Stimulated activated CD8-positive, alpha-beta memory T cell treated with anti-CD3 and anti-CD28 coated beads, Interleukin-12 subunit alpha, Interleukin-12 subunit beta, amount 100 ng/mL, for 24 hours (primary cell): ENCODE measurements around the gene SLC9A9.
"Not testable (repeated sequence)": the region's sequence is repeated elsewhere in the genome, so short reads cannot be mapped to it uniquely, and the experiment has no call there.

Experiments
- DNase-seq: peaks from one replicate; pipeline ENCODE4 v3.0.0-alpha.2; 2020; ENCODE audit errors: extremely low read depth

The SLC9A9 gene

DNA sequence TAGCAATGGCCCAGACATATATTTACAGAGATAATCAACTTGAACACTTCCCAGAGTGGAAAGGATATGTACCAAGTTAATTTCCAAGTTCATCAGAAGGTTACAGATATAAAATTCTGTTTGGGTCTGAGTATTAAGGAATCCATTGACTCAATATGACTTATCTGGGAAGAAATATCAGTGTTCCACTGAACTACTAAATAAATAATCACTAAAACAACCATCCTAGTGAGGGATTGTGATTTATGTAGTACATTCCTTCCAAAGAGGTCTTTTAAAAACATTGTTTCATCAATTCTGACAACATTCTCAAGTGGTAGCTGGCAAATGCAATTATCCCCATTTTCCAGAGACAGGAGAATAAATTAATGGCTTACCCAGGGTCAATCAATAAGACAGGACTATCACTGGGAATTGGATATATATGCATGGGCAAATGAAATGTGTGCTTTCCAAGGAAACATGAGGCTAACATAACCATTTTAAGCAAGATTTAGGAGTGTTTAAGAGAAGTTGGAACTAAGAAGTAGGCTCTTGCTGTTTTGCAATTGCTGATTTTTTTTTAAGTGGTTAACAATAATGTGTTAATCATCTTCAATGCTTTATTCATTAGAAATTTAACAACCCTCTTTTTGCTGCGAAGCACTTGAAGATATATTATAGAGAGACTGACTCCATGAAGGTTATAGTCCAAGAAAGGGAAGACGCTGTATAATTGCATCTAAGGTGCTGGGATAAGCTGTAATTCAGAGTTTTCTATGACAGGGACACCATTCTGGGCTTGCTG lies 37.9 kb downstream of the SLC9A9 start:
- DNase-seq: no peak

DNA sequence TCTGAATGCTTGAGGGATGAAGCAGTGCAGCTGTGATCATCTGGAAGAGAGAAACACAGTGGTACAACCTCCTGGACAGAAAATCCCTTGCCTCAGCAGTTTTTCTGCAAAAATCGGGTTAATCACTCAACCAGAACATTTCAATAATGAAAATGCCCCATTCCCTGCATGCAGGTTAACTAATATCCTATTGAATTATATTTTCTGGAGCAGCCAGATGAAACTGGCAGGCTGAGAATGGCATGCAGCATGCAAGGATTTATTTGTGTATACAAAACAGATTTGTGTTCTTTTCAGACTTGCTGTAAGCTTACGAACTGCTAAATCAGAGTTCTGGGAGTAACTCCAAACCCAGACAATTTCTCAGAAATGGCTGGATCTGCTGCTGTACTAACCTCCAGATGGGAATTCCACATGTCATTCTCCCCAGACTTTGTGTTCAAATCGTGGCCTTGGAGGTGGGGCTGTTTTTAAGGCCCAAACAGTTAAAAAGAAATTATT lies 39.1 kb downstream of the SLC9A9 start:
- no peak for DNase-seq

DNA sequence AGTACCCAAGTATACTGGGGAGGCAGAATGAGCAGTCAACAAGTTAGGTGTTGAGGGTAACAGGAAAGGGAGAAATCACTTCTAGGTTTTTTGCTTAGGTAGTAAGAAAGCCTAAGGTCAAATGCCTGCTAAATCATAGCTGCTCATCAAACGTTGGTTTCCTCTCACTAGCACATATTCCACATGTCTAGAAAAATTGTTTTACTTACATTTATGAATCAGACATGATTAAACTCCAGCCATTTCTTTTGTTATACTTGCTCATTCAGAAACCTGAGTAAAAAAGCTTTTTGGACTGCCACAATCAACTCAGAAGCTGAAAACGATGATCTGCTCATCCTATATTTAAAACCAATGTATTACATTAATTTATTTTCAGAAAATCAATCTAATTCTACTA lies 40.2 kb downstream of the SLC9A9 start:
- no peak for DNase-seq

DNA sequence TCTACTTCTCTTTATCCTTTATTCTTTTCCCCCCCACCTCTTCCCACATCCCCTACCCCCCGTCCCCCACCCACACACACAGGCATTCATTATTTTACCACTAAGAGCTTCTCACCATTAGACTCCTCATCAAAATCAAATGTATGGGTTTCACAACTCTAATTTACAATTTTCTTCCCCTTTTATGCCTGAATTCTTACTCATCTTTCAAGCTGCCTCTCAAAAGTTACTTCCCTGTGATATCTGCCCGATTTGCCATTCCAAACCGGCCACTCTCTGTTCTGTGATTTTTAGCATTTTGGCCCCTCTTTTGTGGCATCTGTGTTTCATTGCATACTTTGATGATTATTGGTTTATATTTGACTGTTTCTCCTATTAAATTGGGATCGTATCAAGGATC lies 42.2 kb downstream of the SLC9A9 start:
- DNase-seq: no peak

DNA sequence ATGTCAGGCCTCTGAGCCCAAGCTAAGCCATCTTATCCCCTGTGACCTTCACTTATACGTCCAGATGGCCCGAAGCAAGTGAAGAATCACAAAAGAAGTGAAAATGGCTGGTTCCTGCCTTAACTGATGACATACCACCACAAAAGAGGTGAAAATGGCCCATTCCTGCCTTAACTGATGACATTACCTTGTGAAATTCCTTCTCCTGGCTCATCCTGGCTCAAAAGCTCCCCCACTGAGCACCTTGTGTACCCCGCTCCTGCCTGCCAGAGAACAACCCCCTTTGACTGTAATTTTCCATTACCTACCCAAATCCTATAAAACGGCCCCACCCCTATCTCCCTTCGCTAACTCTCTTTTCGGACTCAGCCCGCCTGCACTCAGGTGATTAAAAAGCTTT lies 42.8 kb downstream of the SLC9A9 start:
- DNase-seq: not testable (repeated sequence)

DNA sequence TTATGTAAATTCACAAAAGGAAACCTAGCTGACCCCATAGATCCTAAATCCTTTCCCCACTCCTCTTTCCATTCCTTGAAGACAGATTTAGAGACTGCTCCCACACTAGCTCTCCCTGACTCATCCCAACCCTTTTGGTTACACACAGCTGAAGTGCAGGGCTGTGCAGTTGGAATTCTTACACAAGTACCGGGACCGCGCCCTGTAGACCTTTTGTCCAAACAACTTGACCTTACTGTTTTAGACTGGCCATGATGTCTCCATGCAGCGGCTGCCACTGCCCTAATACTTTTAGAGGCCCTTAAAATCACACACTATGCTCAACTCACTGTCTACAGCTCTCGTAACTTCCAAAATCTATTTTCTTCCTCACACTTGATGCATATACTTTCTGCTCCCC lies 47.2 kb downstream of the SLC9A9 start:
- DNase-seq: not testable (repeated sequence)

DNA sequence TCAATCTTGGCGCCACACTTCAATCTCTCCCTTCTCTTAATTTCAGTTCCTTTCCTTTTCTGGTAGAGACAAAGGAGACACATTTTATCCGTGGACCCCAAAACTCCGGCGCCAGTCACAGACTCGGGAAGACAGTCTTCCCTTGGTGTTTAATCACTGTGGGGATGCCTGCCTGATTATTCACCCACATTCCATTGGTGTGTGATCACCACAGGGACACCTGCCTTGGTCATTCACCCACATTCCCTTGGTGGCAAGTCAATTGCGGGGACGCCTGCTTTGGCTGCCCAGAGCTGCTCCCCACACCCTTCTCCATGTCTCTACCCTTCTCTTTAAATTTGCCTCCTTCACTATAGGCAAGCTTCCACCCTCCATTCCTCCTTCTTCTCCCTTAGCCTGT lies 50.1 kb downstream of the SLC9A9 start:
- not testable (repeated sequence) for DNase-seq

DNA sequence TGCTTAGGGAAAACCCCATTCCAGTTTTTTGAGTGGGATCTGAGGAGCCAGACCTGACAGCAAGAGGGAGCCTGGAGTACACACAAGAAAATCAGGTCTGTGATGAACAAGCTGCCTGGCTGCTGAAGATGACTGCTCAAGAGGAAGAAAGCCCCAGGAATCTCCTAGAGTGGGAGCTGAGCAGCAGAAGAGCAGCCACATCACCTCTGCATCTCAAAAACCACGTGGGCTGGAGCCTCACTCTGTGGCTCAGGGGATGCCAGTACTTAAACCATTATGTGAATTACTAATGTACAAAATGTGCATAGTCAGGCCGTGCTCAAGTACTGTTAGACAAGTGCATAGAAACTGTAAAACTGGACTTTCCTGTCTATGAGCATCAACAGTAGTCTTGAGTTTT lies 52.4 kb downstream of the SLC9A9 start:
- DNase-seq: no peak

DNA sequence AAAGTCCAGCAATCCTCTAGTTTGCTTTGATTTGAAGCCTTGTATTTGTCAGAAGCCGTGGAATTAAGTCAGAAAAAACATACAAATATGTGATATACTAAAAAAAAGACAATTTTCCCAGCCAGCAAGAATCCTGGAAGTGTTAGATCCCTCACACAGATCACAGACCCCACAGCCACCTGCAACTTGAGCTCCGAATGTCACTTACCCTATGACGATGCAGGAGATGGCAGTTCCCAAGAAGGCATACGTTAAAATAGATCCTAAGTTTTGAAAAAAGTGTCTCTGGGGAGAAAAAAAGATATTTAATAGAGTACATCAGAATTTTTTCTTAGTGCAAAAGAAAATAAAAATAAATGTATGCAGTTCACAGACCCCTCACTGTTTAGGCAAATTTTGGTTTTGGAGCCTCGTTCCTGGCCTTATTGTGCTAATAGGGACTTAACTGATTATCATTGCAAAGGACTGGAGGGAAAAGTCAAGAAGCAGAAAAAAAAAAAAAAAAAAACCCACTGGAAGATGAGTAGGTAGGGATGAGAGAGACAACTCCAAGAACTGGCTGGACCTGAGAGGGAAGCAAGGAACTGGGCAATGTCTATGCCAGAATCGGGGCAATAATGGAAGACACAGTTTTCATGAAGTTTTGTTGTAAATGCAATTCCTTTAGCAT lies 53.3 kb downstream of the SLC9A9 start:
- no peak for DNase-seq

DNA sequence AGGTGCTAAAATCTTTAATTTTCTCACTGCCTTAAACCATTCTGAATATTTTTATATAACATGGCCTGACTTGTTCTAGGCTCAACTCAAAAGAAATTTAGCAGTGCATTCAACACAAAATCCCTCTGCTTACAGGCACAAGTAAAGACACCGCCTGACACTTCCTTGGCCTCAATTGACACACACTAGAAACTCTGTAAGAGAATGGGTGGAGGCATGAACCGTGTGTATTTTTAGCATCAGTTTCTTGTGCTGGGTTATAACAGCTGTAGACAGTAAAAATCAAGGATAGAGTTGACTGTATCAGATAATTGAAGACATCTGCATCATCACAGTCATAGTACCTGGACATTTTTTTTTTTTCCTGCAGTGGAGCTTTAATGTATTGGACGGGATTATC lies 54.3 kb downstream of the SLC9A9 start:
- DNase-seq: no peak

DNA sequence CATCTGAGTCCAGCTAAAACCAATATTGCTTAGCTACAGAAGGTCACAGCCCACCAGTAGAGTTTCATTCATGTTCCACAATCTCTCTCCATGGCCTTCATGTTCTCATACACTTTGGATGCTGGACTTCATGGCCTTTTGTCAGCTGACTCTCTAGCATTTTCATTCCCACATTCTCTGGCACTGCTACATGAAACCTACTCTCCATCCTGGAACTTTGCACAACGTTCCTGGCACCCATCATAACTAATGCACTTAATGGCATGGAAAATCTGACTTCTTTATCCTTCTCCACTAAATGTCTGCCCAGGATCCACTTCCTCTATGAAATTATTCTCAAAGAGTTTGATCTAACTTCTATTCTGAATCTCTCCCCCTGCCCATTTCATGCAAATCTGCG lies 56.9 kb downstream of the SLC9A9 start:
- DNase-seq: no peak

DNA sequence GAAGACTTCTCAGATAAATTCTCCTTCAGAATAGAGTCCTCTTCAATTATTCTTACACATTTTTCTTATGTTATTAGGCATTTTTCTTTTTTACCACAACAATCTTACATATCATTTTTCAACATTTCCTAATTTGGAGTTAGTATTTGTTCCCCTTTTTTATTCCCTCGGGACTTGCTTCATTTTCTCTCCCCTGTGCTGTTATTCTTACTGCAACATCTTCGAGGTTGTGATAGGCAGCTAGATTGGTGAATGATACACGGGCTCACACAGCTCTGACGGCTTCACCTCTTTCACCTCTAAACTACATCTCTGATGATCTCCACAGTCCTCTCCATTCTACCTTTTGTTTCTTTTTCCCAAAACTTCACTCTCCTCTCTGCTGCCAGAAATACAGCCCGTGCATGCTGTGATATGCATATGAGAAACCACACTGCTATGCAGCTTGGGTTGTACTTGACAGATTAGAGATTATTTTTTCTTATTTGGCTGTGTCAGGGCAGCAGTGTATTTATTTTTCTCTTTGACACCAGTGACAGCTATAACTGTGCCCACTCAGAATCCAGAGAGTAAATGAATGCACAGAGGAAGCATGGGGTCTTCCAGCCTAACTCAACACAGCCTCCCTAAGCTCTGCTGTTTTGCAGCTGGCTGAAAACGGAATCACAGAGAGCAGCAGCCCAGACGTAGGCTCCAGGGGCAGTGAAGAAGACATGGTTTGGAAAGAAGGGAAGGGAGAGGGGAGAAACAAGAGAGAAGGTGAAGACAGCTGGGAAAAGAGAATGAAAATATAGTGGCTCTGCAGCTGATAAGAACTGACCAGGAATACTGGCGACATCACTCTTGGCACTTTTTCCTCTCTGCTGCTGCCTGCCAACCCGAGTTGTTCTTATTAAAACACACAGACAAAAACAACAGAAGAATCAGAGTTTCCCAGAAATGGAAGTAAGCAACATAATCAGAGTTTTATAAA lies 61.8 kb downstream of the SLC9A9 start:
- DNase-seq: no peak

DNA sequence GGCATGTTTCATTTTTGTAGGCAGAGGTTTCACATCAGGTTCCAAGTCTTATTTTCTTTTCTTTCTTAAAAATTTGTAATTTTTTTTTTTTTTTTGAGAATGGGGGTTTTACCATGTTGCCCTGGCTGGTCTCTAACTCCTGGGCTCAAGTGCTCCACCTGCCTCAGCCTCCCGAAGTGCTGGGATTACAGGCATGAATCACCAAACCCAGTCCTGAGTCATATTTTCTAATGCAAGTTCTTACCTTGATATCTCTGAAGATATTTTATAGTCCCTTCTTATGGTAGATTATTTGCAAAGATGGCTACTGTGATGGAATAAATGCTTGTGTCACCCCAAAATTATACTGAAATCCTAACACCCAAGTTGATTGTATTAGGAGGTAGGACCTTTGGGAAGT lies 63.8 kb downstream of the SLC9A9 start:
- no peak for DNase-seq

DNA sequence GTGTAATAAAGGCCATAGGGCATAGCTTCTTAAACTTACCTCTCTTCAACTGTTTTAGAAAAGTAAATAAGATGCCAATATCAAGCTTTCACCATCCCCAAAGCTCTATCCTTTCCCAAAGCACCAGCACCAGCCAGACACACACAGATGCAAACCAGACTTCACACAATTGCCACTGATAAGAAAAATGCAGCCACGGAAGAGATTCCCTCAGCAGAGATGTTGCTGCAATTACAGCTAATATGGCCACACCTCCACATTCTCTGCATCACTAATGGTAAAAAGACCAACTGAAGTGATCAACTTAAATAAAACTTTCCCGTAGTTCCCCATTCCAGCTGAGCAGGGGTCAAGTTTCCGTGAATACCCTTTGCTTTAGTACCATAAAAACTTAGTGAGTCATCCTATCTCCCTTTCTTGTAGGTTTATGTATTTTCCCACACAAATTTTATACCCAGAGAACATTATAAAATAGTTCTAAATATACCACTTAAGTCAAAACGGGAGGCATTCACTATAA lies 64.4 kb downstream of the SLC9A9 start:
- DNase-seq: no peak

DNA sequence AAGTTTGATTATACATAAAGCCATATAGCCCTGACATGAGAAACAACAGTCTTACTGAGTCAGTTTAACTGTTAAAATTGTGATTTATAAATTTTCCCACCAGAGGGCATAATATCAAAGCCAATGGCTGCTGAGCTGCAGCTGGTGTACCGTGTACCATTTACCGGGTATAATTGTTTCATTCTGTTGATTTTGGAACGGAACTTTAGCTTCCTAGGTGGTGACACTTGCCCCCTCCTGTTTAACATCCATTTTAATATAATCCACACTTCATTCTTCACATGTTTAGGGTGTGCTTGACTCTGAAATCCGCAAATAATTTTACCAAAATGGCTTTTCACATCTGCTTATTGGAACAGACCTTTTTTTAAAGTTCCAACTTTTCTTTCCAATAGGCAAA lies 72.8 kb downstream of the SLC9A9 start:
- DNase-seq: no peak

DNA sequence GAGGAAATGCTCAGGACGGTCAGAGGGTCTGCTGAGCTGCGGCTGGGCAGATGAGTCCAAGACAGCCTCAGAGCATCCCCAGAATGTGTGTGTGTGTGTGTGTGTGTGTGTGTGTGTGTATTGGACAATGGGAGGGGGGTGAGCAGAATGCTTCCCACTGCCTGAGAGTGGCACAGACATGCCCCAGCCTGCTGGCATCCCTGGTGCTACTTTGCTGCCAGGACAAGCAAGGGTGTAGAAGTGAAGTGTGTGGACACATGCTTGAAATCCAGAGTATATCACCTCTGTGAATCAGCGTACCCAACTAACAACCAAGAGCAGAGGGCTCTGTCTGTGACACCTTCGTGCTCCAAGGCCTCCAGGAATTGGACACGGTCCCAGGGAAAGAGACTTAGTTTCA lies 76.3 kb downstream of the SLC9A9 start:
- DNase-seq: no peak

DNA sequence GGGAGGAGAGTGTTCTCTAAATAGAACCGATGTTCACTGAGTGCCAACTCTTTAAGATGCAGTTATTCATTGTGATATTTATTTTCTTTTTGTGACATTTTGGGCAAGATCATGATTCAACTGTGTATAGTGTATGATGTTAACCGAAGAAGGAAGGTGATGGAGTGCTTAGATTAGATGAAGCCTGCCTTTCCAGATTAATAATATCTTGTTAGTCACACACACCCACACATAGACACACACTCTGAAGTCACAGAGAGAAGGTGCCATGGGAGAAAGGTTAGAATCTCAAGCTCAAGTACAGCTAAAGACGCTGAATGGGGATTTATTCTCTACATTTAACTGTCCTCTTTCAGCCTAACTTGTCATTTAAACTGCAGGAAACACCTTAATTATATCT lies 77.0 kb downstream of the SLC9A9 start:
- DNase-seq: no peak

DNA sequence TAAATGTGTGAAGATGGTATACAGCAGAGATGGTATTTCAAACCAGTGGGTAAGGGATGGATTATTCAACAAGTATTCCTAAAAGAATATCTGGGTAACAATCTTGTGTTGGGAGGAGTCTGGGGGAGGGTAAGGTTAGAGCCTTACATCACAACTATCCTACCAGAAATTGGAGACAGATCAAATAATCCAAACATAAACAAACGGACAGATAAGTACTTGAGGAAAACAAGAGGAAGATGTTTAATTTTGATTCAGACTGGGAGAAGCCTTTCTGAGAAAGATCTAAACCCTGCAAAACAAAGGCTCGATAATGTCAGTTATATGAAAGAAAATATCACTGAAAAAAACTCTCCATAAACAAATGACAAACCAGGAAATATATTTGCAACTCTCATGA lies 77.9 kb downstream of the SLC9A9 start:
- no peak for DNase-seq

DNA sequence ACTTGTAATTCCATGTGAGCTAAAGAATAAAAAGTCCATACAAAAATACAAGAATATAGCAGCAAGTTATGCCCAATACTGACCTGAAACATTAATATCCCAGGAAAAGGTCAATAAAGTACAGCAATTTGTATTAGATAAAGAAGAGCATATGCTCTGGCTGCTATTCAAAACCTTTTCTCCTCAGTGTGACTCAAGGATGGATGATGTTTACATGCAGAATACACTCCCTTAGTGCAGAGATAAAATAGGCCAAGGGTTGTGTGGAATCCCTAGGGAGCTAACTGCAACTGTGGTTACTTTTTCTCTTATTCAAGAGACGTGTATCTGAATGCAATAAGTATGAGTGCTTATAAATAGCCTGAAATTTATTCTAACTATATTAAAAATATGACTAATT lies 78.7 kb downstream of the SLC9A9 start:
- DNase-seq: no peak

DNA sequence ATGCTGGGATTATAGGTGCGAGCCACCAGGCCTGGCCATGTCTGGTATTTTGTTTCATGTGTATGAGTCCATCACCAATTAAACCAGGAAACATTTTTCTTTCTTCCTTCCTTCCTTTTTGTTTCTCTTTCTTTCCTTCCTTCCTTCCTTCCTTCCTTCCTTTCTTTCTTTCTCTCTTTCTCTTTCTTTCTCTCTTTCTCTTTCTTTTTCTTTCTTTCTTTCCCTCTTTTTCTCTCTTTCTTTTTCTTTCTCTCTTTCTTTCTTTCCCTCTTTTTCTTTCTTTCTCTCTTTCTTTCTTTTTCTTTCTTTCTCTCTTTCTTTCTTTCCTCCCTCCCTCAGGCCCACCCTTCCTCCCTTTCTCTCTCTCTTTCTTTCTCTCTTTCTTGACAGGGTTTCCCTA lies 83.4 kb downstream of the SLC9A9 start:
- DNase-seq: no peak

DNA sequence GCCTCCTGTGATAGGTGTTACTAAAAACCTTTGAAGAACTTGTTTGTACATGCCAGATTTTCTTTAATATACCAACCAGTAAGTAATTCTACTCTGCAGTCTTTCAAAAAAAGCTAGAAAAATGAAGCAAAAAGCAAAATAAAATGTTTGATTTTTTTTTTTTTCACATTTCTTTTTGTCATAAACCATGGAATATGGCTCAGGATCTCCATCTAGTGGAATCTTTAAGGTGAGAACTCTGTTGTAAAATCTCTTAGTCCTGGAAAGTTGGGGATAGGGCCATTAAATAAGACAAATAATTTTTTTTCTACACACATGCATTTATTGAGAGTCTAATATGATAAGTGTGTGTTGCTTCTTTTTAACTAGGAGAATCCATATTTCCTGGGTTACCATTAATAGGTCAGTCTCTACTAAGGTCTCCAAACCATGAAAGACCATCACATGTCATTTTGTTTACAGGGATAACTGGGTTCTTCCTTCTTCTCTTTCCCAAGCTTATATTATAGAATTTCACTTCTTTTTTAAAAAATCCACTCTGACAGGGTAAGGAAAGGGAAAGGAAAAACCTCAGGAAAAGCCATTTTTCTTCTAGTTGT lies 84.6 kb downstream of the SLC9A9 start:
- no peak for DNase-seq

DNA sequence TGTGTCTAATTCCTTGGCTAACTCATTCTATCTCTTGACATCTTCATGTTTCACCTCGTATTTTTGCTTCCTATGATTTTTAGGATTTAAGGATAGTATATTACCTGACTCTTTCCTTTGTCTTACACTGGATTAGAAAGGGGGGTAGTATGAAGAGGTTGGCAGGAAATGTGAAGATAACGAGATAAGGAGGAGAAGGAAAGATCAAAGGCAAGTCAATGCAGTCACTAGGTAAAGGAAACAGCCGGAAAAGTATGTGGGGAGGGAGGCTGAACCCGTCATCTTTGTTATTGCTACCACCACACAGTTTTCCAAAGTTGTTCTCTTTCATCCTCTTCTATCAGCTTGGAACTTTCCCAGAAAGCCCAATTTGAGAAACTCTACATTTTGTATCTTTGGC lies 90.6 kb downstream of the SLC9A9 start:
- no peak for DNase-seq
